ENCODE results near the gene KCNK7. TPM values are rescaled to one million over a fixed set of nuclear protein-coding genes. Genes with fewer than 3 reads are reported as not detected.

Gene KCNK7
- total and polyA plus RNA-seq, 2 donors, result 0.66 to 3.8 TPM

GRCh38 chr11:65558002-65558929 is 37.3 kb downstream of the KCNK7 start, which contains the start of gene LTBP3:
TSS of gene LTBP3 (minus strand) at chr11:65558359. CDS start at chr11:65557959, 400 bp downstream.
- Histone ChIP-seq H3K36me3 (ENCODE audit: control insufficient read depth in 2 of 2, insufficient read depth in 2 of 2, low read length in 1 of 2) (no peaks in the 10 kb centered on the region), H3K9me3 (ENCODE audit: control insufficient read depth in 2 of 2, insufficient read depth in 1 of 2, low read length in 1 of 2) (peaks cover 0 to 8% of the 10 kb centered on the region in 2 donors), H3K27ac (ENCODE audit: low read depth in 1 of 2, low read length in 1 of 2) (peak within 1 kb of the TSS; percentile 63 to 90), H3K27me3 (ENCODE audit: control insufficient read depth in 2 of 2, insufficient read depth in 1 of 2, low read length in 1 of 2) (peaks cover 0 to 57% of the 10 kb centered on the region in 2 donors), H3K4me1 (ENCODE audit: control insufficient read depth in 2 of 2, insufficient read depth in 2 of 2, low read length in 2 of 2) (peaks cover 24 to 73% of the 10 kb centered on the region in 2 donors), H3K4me3 (ENCODE audit: low read length in 2 of 2) (peak within 1 kb of the TSS; percentile 37 to 66)
- peak in 1 of 9 donors; percentile 32 for DNase-seq (ENCODE audit: low read depth in 6 of 9, low spot score in 9 of 9)
- WGBS, result 2% methylated on average over 79 of the region's 79 CpGs

GRCh38 chr11:65557280-65558001 is 38.2 kb downstream of the KCNK7 start:
- no peak for DNase-seq (ENCODE audit: low read depth in 6 of 9, low spot score in 9 of 9)
- peak overlapping the region; percentile 37 to 66 for H3K4me3 ChIP-seq (ENCODE audit: low read length in 2 of 2)
- peaks cover 0 to 57% of the 10 kb centered on the region in 2 donors for H3K27me3 ChIP-seq (ENCODE audit: control insufficient read depth in 2 of 2, insufficient read depth in 1 of 2, low read length in 1 of 2)
- peaks cover 0 to 8% of the 10 kb centered on the region in 2 donors for H3K9me3 ChIP-seq (ENCODE audit: control insufficient read depth in 2 of 2, insufficient read depth in 1 of 2, low read length in 1 of 2)
- H3K27ac ChIP-seq (ENCODE audit: low read depth in 1 of 2, low read length in 1 of 2), result peak overlapping the region; percentile 26 to 90
- WGBS, result 8% methylated on average over 47 of the region's 47 CpGs
- H3K4me1 ChIP-seq (ENCODE audit: control insufficient read depth in 2 of 2, insufficient read depth in 2 of 2, low read length in 2 of 2), result peaks cover 31 to 80% of the 10 kb centered on the region in 2 donors
- H3K36me3 ChIP-seq (ENCODE audit: control insufficient read depth in 2 of 2, insufficient read depth in 2 of 2, low read length in 1 of 2), result no peaks in the 10 kb centered on the region

GRCh38 chr11:65556470-65557279 is 38.9 kb downstream of the KCNK7 start:
- peaks cover 39 to 88% of the 10 kb centered on the region in 2 donors for H3K4me1 ChIP-seq (ENCODE audit: control insufficient read depth in 2 of 2, insufficient read depth in 2 of 2, low read length in 2 of 2)
- 87% methylated on average over 12 of the region's 12 CpGs for WGBS

DNA sequence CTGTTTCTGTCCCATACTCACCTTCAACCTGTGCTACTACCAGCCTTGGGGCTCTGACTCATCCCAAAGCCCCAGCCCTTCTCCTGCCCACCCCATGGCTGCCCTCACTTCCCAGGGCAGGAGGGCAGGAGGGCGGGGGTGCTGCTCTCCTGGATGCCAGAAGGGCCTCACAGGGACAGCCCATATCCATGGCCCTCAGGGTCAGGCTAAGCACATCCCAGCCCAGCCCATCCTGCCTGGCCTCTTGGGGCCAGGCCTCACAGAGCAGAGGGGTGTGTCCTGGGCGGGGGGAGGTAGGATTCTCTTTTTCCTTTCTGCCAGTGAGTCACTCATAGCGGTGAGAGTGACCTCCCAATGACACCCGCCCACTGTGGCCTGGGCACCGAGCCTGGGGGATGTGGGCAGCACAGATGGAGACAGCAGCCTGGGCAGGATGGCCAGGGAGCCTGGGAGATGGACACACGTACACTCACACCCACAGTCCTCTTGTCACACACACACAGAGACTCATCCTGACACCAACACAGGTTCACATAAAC is 39.8 kb downstream of the KCNK7 start:
- 91% methylated on average over 6 of the region's 6 CpGs for WGBS
- H3K36me3 ChIP-seq (ENCODE audit: control insufficient read depth in 2 of 2, insufficient read depth in 2 of 2, low read length in 1 of 2), result no peaks in the 10 kb centered on the region
- no peak for DNase-seq (ENCODE audit: low read depth in 6 of 9, low spot score in 9 of 9)
- peaks cover 0 to 53% of the 10 kb centered on the region in 2 donors for H3K27me3 ChIP-seq (ENCODE audit: control insufficient read depth in 2 of 2, insufficient read depth in 1 of 2, low read length in 1 of 2)
- peaks cover 0 to 19% of the 10 kb centered on the region in 2 donors for H3K9me3 ChIP-seq (ENCODE audit: control insufficient read depth in 2 of 2, insufficient read depth in 1 of 2, low read length in 1 of 2)
- H3K27ac ChIP-seq (ENCODE audit: low read depth in 1 of 2, low read length in 1 of 2), result no peak overlapping the region
- H3K4me1 ChIP-seq (ENCODE audit: control insufficient read depth in 2 of 2, insufficient read depth in 2 of 2, low read length in 2 of 2), result peaks cover 44 to 91% of the 10 kb centered on the region in 2 donors
- no peak overlapping the region for H3K4me3 ChIP-seq (ENCODE audit: low read length in 2 of 2)

More at GRCh38 chr11:65556470-65557279, 38.9 kb downstream of the KCNK7 start:
- Histone ChIP-seq H3K27me3 (ENCODE audit: control insufficient read depth in 2 of 2, insufficient read depth in 1 of 2, low read length in 1 of 2) (peaks cover 0 to 57% of the 10 kb centered on the region in 2 donors), H3K36me3 (ENCODE audit: control insufficient read depth in 2 of 2, insufficient read depth in 2 of 2, low read length in 1 of 2) (no peaks in the 10 kb centered on the region), H3K4me3 (ENCODE audit: low read length in 2 of 2) (peak overlapping the region; percentile 37 to 66), H3K9me3 (ENCODE audit: control insufficient read depth in 2 of 2, insufficient read depth in 1 of 2, low read length in 1 of 2) (peaks cover 0 to 13% of the 10 kb centered on the region in 2 donors), H3K27ac (ENCODE audit: low read depth in 1 of 2, low read length in 1 of 2) (peak overlapping the region in 1 of 2 donors; percentile 90)
- no peak for DNase-seq (ENCODE audit: low read depth in 6 of 9, low spot score in 9 of 9)

DNA sequence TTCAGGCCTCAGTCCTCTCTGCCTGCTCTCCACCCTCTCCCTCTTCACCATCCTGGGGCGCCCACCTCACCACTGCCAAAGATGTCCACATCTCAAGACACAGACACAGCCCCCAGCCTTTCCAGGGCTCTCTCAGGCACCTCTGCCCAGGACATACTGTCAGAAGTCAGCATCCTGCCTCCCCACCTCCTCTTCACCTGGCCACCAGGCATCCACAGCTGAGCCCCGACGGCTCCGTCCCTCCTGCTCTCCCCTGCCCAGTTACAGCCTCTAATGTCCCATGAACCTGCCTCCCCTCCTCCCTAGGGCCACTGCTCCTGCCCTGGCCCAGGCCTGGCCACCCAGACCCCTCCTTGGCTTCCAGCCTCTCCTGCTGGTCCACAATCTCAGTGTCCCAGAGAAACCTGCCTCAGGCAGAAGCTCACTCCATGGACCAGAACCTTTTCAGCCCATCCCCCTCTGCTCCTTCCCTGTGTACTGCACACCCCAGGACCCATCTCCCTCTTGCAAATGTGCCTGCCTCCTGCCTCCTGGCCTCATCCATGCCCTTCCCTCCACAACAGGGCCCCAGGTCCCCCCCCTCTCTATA is 40.7 kb downstream of the KCNK7 start:
- H3K27ac ChIP-seq (ENCODE audit: low read depth in 1 of 2, low read length in 1 of 2), result peak overlapping the region in 1 of 2 donors; percentile 90
- H3K4me1 ChIP-seq (ENCODE audit: control insufficient read depth in 2 of 2, insufficient read depth in 2 of 2, low read length in 2 of 2), result peaks cover 44 to 82% of the 10 kb centered on the region in 2 donors
- peaks cover 0 to 45% of the 10 kb centered on the region in 2 donors for H3K27me3 ChIP-seq (ENCODE audit: control insufficient read depth in 2 of 2, insufficient read depth in 1 of 2, low read length in 1 of 2)
- no peaks in the 10 kb centered on the region for H3K36me3 ChIP-seq (ENCODE audit: control insufficient read depth in 2 of 2, insufficient read depth in 2 of 2, low read length in 1 of 2)
- WGBS, result 93% methylated on average over 4 of the region's 4 CpGs
- no peak for DNase-seq (ENCODE audit: low read depth in 6 of 9, low spot score in 9 of 9)
- peaks cover 0 to 18% of the 10 kb centered on the region in 2 donors for H3K9me3 ChIP-seq (ENCODE audit: control insufficient read depth in 2 of 2, insufficient read depth in 1 of 2, low read length in 1 of 2)
- H3K4me3 ChIP-seq (ENCODE audit: low read length in 2 of 2), result no peak overlapping the region

GRCh38 chr11:65554057-65554818 is 41.4 kb downstream of the KCNK7 start:
- H3K4me3 ChIP-seq (ENCODE audit: low read length in 2 of 2), result peak overlapping the region; percentile 43 to 44
- peaks cover 44 to 78% of the 10 kb centered on the region in 2 donors for H3K4me1 ChIP-seq (ENCODE audit: control insufficient read depth in 2 of 2, insufficient read depth in 2 of 2, low read length in 2 of 2)
- peak in 1 of 9 donors; percentile 70 for DNase-seq (ENCODE audit: low read depth in 6 of 9, low spot score in 9 of 9)
- H3K9me3 ChIP-seq (ENCODE audit: control insufficient read depth in 2 of 2, insufficient read depth in 1 of 2, low read length in 1 of 2), result peaks cover 0 to 18% of the 10 kb centered on the region in 2 donors
- no peaks in the 10 kb centered on the region for H3K36me3 ChIP-seq (ENCODE audit: control insufficient read depth in 2 of 2, insufficient read depth in 2 of 2, low read length in 1 of 2)
- H3K27ac ChIP-seq (ENCODE audit: low read depth in 1 of 2, low read length in 1 of 2), result peak overlapping the region; percentile 88 to 90
- 81% methylated on average over 27 of the region's 27 CpGs for WGBS
- peaks cover 0 to 38% of the 10 kb centered on the region in 2 donors for H3K27me3 ChIP-seq (ENCODE audit: control insufficient read depth in 2 of 2, insufficient read depth in 1 of 2, low read length in 1 of 2)

- H3K36me3 ChIP-seq (ENCODE audit: control insufficient read depth in 2 of 2, insufficient read depth in 2 of 2, low read length in 1 of 2), result no peaks in the 10 kb centered on the region
- peak in 7 of 9 donors; percentile 64 to 95 (median 85) for DNase-seq (ENCODE audit: low read depth in 6 of 9, low spot score in 9 of 9)
- peaks cover 0 to 18% of the 10 kb centered on the region in 2 donors for H3K9me3 ChIP-seq (ENCODE audit: control insufficient read depth in 2 of 2, insufficient read depth in 1 of 2, low read length in 1 of 2)
- H3K27ac ChIP-seq (ENCODE audit: low read depth in 1 of 2, low read length in 1 of 2), result peak overlapping the region; percentile 88 to 90
- H3K27me3 ChIP-seq (ENCODE audit: control insufficient read depth in 2 of 2, insufficient read depth in 1 of 2, low read length in 1 of 2), result peaks cover 0 to 30% of the 10 kb centered on the region in 2 donors
- 50% methylated on average over 37 of the region's 37 CpGs for WGBS
- H3K4me1 ChIP-seq (ENCODE audit: control insufficient read depth in 2 of 2, insufficient read depth in 2 of 2, low read length in 2 of 2), result peaks cover 49 to 78% of the 10 kb centered on the region in 2 donors
- H3K4me3 ChIP-seq (ENCODE audit: low read length in 2 of 2), result peak overlapping the region; percentile 43 to 44
These were observed 42.1 kb downstream of the KCNK7 start for GRCh38 chr11:65553301-65554001.
